Measurements from ENCODE around the gene SATB2.

- TF ChIP-seq, protein P1, sequence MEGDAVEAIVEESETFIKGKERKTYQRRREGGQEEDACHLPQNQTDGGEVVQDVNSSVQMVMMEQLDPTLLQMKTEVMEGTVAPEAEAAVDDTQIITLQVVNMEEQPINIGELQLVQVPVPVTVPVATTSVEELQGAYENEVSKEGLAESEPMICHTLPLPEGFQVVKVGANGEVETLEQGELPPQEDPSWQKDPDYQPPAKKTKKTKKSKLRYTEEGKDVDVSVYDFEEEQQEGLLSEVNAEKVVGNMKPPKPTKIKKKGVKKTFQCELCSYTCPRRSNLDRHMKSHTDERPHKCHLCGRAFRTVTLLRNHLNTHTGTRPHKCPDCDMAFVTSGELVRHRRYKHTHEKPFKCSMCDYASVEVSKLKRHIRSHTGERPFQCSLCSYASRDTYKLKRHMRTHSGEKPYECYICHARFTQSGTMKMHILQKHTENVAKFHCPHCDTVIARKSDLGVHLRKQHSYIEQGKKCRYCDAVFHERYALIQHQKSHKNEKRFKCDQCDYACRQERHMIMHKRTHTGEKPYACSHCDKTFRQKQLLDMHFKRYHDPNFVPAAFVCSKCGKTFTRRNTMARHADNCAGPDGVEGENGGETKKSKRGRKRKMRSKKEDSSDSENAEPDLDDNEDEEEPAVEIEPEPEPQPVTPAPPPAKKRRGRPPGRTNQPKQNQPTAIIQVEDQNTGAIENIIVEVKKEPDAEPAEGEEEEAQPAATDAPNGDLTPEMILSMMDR (IDR thresholded peaks at IDR 0.05 in 8 of 11, conservative IDR thresholded peaks at IDR 0.05 in 3 of 11): no peak
- no peak for TF ChIP-seq POLR2A (IDR thresholded peaks at IDR 0.05)
- TF ChIP-seq POLR2AphosphoS5 (IDR thresholded peaks at IDR 0.05): no peak
These were observed 19.6 kb upstream of the SATB2 start for GRCh38 chr2:199477277-199477834.

All from spleen (tissue), 7 donors.